Measurements from ENCODE around the gene ATAD5.

The ATAD5 gene

GRCh38 chr17:30796016-30796415, 35.8 kb upstream of the ATAD5 start:
- in situ Hi-C loops (cut with MboI; ENCODE audit: low sequenced_read_pairs, unreplicated experiment): no loop called here
- peak; percentile 44 for DNase-seq (ENCODE audit: low spot score)
- TF ChIP-seq, protein P1, sequence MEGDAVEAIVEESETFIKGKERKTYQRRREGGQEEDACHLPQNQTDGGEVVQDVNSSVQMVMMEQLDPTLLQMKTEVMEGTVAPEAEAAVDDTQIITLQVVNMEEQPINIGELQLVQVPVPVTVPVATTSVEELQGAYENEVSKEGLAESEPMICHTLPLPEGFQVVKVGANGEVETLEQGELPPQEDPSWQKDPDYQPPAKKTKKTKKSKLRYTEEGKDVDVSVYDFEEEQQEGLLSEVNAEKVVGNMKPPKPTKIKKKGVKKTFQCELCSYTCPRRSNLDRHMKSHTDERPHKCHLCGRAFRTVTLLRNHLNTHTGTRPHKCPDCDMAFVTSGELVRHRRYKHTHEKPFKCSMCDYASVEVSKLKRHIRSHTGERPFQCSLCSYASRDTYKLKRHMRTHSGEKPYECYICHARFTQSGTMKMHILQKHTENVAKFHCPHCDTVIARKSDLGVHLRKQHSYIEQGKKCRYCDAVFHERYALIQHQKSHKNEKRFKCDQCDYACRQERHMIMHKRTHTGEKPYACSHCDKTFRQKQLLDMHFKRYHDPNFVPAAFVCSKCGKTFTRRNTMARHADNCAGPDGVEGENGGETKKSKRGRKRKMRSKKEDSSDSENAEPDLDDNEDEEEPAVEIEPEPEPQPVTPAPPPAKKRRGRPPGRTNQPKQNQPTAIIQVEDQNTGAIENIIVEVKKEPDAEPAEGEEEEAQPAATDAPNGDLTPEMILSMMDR (IDR thresholded peaks at IDR 0.05; ENCODE audit: borderline replicate concordance, control extremely low read depth, extremely low read depth, insufficient read depth, missing control alignments): no peak

GRCh38 chr17:30801671-30802070, 30.1 kb upstream of the ATAD5 start:
- no peak for DNase-seq (ENCODE audit: low spot score)
- in situ Hi-C loops (cut with MboI; ENCODE audit: low sequenced_read_pairs, unreplicated experiment): no loop called here
- TF ChIP-seq, protein P1 (IDR thresholded peaks at IDR 0.05; ENCODE audit: borderline replicate concordance, control extremely low read depth, extremely low read depth, insufficient read depth, missing control alignments): no peak

- in situ Hi-C loops (cut with MboI; ENCODE audit: low sequenced_read_pairs, unreplicated experiment): no loop called here
- TF ChIP-seq, protein P1 (IDR thresholded peaks at IDR 0.05; ENCODE audit: borderline replicate concordance, control extremely low read depth, extremely low read depth, insufficient read depth, missing control alignments): peak; percentile 3
- no peak for DNase-seq (ENCODE audit: low spot score)
Measured at GRCh38 chr17:30805944-30806456, 25.8 kb upstream of the ATAD5 start.

- TF ChIP-seq, protein P1 (IDR thresholded peaks at IDR 0.05; ENCODE audit: borderline replicate concordance, control extremely low read depth, extremely low read depth, insufficient read depth, missing control alignments): no peak
- no peak for DNase-seq (ENCODE audit: low spot score)
- in situ Hi-C loops (cut with MboI; ENCODE audit: low sequenced_read_pairs, unreplicated experiment): no loop called here
Measured at GRCh38 chr17:30807896-30808295, 23.9 kb upstream of the ATAD5 start.

GRCh38 chr17:30808785-30809286, 22.9 kb upstream of the ATAD5 start:
- in situ Hi-C loops (cut with MboI; ENCODE audit: low sequenced_read_pairs, unreplicated experiment): no loop called here
- TF ChIP-seq, protein P1 (IDR thresholded peaks at IDR 0.05; ENCODE audit: borderline replicate concordance, control extremely low read depth, extremely low read depth, insufficient read depth, missing control alignments): no peak
- peak; percentile 74 for DNase-seq (ENCODE audit: low spot score)

DNA sequence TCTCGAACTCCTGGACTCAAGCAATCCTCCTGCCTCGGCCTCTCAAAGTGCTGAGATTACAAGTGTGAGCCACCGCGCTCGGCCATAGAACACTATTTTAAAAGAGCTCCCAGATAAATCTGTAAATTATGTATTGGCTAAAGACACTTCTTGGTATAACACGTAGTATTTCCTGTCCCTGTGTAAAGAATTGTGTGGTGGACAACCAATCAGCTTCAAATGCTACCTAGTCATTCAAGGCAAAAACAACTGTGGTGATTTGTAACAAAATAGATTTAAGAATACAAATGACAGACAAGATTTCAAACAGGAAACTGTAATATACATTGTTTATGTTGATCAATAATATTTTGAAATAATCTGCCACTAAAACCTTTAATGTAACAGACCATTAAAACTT, 21.9 kb upstream of the ATAD5 start:
- DNase-seq (ENCODE audit: low spot score): no peak
- TF ChIP-seq, protein P1 (IDR thresholded peaks at IDR 0.05; ENCODE audit: borderline replicate concordance, control extremely low read depth, extremely low read depth, insufficient read depth, missing control alignments): no peak
- in situ Hi-C loops (cut with MboI; ENCODE audit: low sequenced_read_pairs, unreplicated experiment): no loop called here

Data from GM13976 (cell line).